GM23338 (cell line): ENCODE results near the gene SARDH. TPM values are rescaled to one million over a fixed set of nuclear protein-coding genes. Genes with fewer than 3 reads are reported as not detected.
A peak's percentile ranks its signal among the peaks of the same experiment; 100 is the strongest.

ENCODE experiments used
- ATAC-seq: fragments of 200-7000 bp; cut with Tn5 transposase; 3 replicates; pipeline ENCODE4 v1.9.1; 2020
- DNase-seq: peaks from one replicate; pipeline ENCODE4 v3.0.0-alpha.2; 2015; ENCODE audit warnings: low spot score
- H2AFZ ChIP-seq: fragments of 200-600 bp; sonication (generic); 2 replicates; pipeline ENCODE4 v1.8.0; 2016; ENCODE audit warnings: antibody characterized with exemption, mild to moderate bottlenecking, moderate library complexity
- H3F3A ChIP-seq: fragments of 200-600 bp; sonication (generic); replicated peaks from 2 replicates; pipeline ENCODE4 v1.8.0; 2017; ENCODE audit warnings: antibody characterized with exemption, mixed run types, low read depth
- H3K27ac ChIP-seq: fragments of 200-600 bp; sonication (generic); 2 replicates; pipeline ENCODE4 v1.6.1; 2016; ENCODE audit warnings: low read depth
- H3K27me3 ChIP-seq: fragments of 200-600 bp; sonication (generic); 2 replicates; pipeline ENCODE4 v1.8.0; 2016; ENCODE audit warnings: mild to moderate bottlenecking, mixed run types, moderate library complexity; ENCODE audit not compliant: insufficient read depth
- H3K36me3 ChIP-seq: fragments of 200-600 bp; sonication (generic); 2 replicates; pipeline ENCODE4 v1.8.0; 2016; ENCODE audit warnings: mild to moderate bottlenecking; ENCODE audit not compliant: insufficient read depth
- H3K4me1 ChIP-seq: fragments of 200-600 bp; sonication (generic); 2 replicates; pipeline ENCODE4 v1.8.0; 2016; ENCODE audit warnings: mild to moderate bottlenecking, moderate library complexity; ENCODE audit not compliant: insufficient read depth
- H3K4me2 ChIP-seq: fragments of 200-600 bp; sonication (generic); 2 replicates; pipeline ENCODE4 v1.7.1; 2017; ENCODE audit warnings: mixed run types
- H3K4me3 ChIP-seq: fragments of 200-600 bp; sonication (generic); 2 replicates; pipeline ENCODE4 v1.6.1; 2016; ENCODE audit warnings: mixed run types
- H3K79me2 ChIP-seq: fragments of 200-600 bp; sonication (generic); replicated peaks from 2 replicates; pipeline ENCODE4 v1.8.0; 2017; ENCODE audit warnings: mild to moderate bottlenecking; ENCODE audit not compliant: insufficient read depth
- H3K9me2 ChIP-seq: fragments of 200-600 bp; sonication (generic); 2 replicates; pipeline ENCODE4 v1.8.0; 2017; ENCODE audit not compliant: insufficient read depth
- H4K20me1 ChIP-seq: fragments of 200-600 bp; sonication (generic); replicated peaks from 2 replicates; pipeline ENCODE4 v1.8.0; 2017; ENCODE audit warnings: mild to moderate bottlenecking; ENCODE audit not compliant: insufficient read depth
- H3K27ac Mint-ChIP-seq: 2 replicates; pipeline ENCODE4 v1.8.0; 2020; ENCODE audit warnings: inconsistent platforms, mild to moderate bottlenecking, moderate library complexity, mixed read lengths
- H3K27me3 Mint-ChIP-seq: 3 replicates; pipeline ENCODE4 v1.8.0; 2022; ENCODE audit warnings: low read depth, mild to moderate bottlenecking, moderate library complexity, mixed read lengths, inconsistent platforms; ENCODE audit not compliant: insufficient read depth, poor library complexity
- H3K36me3 Mint-ChIP-seq: 3 replicates; pipeline ENCODE4 v1.8.0; 2021; ENCODE audit warnings: low read depth, mild to moderate bottlenecking, inconsistent platforms, moderate library complexity, mixed read lengths
- H3K4me1 Mint-ChIP-seq: 3 replicates; pipeline ENCODE4 v1.8.0; 2020; ENCODE audit warnings: mild to moderate bottlenecking, inconsistent platforms, mixed read lengths
- H3K4me3 Mint-ChIP-seq: 3 replicates; pipeline ENCODE4 v1.8.0; 2021; ENCODE audit warnings: moderate library complexity, mild to moderate bottlenecking, inconsistent platforms, mixed read lengths
- H3K9me3 Mint-ChIP-seq: 3 replicates; pipeline ENCODE4 v1.8.0; 2020; ENCODE audit warnings: moderate library complexity, mild to moderate bottlenecking, inconsistent platforms, mixed read lengths
- EZH2 ChIP-seq: fragments of 200-600 bp; sonication (generic); IDR thresholded peaks from one replicate; pipeline ENCODE4 v1.8.0; 2017; ENCODE audit warnings: antibody characterized with exemption, mild to moderate bottlenecking, low read depth; ENCODE audit not compliant: unreplicated experiment
- EZH2phosphoT487 ChIP-seq: fragments of 200-600 bp; sonication (generic); IDR thresholded peaks from one replicate; pipeline ENCODE4 v1.8.1; 2018; ENCODE audit warnings: antibody characterized with exemption; ENCODE audit not compliant: unreplicated experiment
- POLR2AphosphoS5 ChIP-seq: IDR thresholded peaks from 2 replicates; pipeline ENCODE4 v1.6.1; 2016; ENCODE audit warnings: antibody characterized with exemption, low read depth
- ZNF114 ChIP-seq: fragments of 250-450 bp; sonication (Bioruptor Pico); IDR thresholded peaks from 2 replicates; pipeline ENCODE4 v1.5.0; 2020; ENCODE audit warnings: mild to moderate bottlenecking, moderate library complexity
- ZNF331 ChIP-seq: fragments of 250-450 bp; sonication (Bioruptor Pico); IDR thresholded peaks from 2 replicates; pipeline ENCODE4 v1.5.0; 2020; ENCODE audit warnings: low read depth, mild to moderate bottlenecking, moderate library complexity
- polyA plus RNA-seq: library from polyadenylated mRNA; unstranded; fragments of >200 nt; fragmentation: Nextera tagmentation; extraction: Ambion mirVana; gene quantifications from 2 replicates; pipeline ENCODE4 v1.2.1, GENCODE V29; 2016
- total RNA-seq: library from RNA; depleted of rRNA; stranded (reverse); fragments of >200 nt; shearing (Covaris generic); gene quantifications from 2 replicates; pipeline ENCODE4 v1.2.3, GENCODE V29; 2014
- TF ChIP-seq, protein P1 (sequence below), 2 experiments: fragments of 200-600 bp in 1 of 2; sonication (generic) in 1 of 2; conservative IDR thresholded peaks; 2 replicates each; pipeline versions ENCODE4 v1.5.1 to v1.6.1; 2016 to 2017; ENCODE audit warnings: antibody characterized with exemption in 2 of 2, low read depth in 2 of 2, mild to moderate bottlenecking in 2 of 2, moderate library complexity in 1 of 2
- TF ChIP-seq, protein P2 (sequence below): IDR thresholded peaks from one replicate; pipeline ENCODE4 v1.6.1; 2018; ENCODE audit warnings: antibody characterized with exemption; ENCODE audit not compliant: unreplicated experiment
- TF ChIP-seq, protein P3 (sequence below): fragments of 250-450 bp; sonication (Bioruptor Pico); IDR thresholded peaks from 2 replicates; pipeline ENCODE4 v1.5.0; 2020; ENCODE audit warnings: mild to moderate bottlenecking, moderate library complexity

The SARDH gene
- total and polyA plus RNA-seq, 2 experiments from 2014 or later, result 2.8 to 10.4 TPM

DNA sequence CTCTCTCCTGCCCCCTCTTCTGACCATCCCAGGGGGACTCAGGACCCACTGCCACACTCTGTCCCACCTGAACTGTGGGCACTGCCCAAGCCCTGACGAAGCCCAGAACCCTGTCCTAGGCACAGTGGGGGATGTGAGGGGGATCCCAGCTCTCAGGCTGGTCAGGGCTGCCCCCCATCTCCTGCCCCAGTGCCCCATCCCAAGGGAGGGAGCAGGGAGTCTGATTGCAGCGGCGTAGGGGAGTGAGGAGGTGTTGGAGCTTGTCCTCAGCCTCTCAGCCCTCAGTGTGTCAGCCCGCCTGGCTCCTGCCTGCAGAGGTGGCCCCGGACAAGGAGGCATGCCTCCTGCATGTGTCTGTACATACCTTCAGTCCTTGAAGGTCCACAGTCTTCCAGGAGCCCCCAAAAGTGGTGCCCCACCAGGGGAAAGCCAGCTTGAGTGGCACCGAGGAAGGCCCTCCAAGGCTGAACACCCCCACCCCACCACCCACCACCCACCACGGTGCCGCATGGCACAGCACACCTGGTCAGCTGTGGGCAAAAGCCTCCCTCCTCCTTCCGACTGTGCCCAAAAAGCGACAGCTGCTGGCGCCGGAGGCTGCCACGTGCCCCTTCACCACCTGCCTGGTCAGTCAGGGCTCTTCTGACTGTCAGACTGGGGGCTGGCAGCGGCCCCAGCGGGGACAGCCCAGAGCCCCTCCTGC, 930 bp downstream of the SARDH start (continued):
- TF ChIP-seq ZNF114 (CRISPR knock-in tag) (no peak), EZH2phosphoT487 (no peak)
- TF ChIP-seq, protein P1, sequence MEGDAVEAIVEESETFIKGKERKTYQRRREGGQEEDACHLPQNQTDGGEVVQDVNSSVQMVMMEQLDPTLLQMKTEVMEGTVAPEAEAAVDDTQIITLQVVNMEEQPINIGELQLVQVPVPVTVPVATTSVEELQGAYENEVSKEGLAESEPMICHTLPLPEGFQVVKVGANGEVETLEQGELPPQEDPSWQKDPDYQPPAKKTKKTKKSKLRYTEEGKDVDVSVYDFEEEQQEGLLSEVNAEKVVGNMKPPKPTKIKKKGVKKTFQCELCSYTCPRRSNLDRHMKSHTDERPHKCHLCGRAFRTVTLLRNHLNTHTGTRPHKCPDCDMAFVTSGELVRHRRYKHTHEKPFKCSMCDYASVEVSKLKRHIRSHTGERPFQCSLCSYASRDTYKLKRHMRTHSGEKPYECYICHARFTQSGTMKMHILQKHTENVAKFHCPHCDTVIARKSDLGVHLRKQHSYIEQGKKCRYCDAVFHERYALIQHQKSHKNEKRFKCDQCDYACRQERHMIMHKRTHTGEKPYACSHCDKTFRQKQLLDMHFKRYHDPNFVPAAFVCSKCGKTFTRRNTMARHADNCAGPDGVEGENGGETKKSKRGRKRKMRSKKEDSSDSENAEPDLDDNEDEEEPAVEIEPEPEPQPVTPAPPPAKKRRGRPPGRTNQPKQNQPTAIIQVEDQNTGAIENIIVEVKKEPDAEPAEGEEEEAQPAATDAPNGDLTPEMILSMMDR (conservative IDR thresholded peaks at IDR 0.05; ENCODE audit: low read depth in 2 of 2), result no peak

DNA sequence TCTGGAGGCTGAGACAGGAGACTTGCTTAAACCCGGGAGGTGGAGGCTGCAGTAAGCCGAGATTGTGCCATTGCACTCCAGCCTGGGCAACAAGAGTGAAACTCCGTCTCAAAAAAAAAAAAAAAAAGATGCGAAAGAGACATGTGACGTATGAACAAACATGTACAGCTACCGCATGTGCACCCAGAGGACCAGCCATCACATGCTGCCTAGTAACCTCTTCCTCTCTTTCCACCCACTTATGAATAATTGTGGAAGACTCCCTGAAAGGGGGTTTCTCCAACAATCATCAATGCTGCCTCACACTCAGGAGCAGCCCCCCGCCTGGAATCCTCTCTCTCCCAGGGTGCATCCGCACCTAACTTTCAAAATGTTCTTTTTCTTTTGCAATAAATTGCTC, 2.2 kb downstream of the SARDH start:
- Histone ChIP-seq H3K79me2 (no peaks in the 10 kb centered on the region), H3K27me3 (no peaks in the 10 kb centered on the region), H4K20me1 (no peaks in the 10 kb centered on the region), H3F3A (no peaks in the 10 kb centered on the region), H3K27ac (no peak overlapping the region), H3K9me2 (no peaks in the 10 kb centered on the region), H3K4me2 (no peak overlapping the region), H3K4me1 (peaks cover 19% of the 10 kb centered on the region), H3K36me3 (no peaks in the 10 kb centered on the region), H3K4me3 (no peak overlapping the region), H2AFZ (no peak overlapping the region)
- peak overlapping the region; percentile 13; the same call in 1 of the 3 replicates for H3K4me3 Mint-ChIP-seq
- TF ChIP-seq ZNF114 (CRISPR knock-in tag) (no peak), ZNF331 (CRISPR knock-in tag) (no peak), EZH2 (no peak), POLR2AphosphoS5 (no peak), EZH2phosphoT487 (no peak)
- TF ChIP-seq, protein P2, sequence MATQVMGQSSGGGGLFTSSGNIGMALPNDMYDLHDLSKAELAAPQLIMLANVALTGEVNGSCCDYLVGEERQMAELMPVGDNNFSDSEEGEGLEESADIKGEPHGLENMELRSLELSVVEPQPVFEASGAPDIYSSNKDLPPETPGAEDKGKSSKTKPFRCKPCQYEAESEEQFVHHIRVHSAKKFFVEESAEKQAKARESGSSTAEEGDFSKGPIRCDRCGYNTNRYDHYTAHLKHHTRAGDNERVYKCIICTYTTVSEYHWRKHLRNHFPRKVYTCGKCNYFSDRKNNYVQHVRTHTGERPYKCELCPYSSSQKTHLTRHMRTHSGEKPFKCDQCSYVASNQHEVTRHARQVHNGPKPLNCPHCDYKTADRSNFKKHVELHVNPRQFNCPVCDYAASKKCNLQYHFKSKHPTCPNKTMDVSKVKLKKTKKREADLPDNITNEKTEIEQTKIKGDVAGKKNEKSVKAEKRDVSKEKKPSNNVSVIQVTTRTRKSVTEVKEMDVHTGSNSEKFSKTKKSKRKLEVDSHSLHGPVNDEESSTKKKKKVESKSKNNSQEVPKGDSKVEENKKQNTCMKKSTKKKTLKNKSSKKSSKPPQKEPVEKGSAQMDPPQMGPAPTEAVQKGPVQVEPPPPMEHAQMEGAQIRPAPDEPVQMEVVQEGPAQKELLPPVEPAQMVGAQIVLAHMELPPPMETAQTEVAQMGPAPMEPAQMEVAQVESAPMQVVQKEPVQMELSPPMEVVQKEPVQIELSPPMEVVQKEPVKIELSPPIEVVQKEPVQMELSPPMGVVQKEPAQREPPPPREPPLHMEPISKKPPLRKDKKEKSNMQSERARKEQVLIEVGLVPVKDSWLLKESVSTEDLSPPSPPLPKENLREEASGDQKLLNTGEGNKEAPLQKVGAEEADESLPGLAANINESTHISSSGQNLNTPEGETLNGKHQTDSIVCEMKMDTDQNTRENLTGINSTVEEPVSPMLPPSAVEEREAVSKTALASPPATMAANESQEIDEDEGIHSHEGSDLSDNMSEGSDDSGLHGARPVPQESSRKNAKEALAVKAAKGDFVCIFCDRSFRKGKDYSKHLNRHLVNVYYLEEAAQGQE, result no peak
- TF ChIP-seq, protein P3, sequence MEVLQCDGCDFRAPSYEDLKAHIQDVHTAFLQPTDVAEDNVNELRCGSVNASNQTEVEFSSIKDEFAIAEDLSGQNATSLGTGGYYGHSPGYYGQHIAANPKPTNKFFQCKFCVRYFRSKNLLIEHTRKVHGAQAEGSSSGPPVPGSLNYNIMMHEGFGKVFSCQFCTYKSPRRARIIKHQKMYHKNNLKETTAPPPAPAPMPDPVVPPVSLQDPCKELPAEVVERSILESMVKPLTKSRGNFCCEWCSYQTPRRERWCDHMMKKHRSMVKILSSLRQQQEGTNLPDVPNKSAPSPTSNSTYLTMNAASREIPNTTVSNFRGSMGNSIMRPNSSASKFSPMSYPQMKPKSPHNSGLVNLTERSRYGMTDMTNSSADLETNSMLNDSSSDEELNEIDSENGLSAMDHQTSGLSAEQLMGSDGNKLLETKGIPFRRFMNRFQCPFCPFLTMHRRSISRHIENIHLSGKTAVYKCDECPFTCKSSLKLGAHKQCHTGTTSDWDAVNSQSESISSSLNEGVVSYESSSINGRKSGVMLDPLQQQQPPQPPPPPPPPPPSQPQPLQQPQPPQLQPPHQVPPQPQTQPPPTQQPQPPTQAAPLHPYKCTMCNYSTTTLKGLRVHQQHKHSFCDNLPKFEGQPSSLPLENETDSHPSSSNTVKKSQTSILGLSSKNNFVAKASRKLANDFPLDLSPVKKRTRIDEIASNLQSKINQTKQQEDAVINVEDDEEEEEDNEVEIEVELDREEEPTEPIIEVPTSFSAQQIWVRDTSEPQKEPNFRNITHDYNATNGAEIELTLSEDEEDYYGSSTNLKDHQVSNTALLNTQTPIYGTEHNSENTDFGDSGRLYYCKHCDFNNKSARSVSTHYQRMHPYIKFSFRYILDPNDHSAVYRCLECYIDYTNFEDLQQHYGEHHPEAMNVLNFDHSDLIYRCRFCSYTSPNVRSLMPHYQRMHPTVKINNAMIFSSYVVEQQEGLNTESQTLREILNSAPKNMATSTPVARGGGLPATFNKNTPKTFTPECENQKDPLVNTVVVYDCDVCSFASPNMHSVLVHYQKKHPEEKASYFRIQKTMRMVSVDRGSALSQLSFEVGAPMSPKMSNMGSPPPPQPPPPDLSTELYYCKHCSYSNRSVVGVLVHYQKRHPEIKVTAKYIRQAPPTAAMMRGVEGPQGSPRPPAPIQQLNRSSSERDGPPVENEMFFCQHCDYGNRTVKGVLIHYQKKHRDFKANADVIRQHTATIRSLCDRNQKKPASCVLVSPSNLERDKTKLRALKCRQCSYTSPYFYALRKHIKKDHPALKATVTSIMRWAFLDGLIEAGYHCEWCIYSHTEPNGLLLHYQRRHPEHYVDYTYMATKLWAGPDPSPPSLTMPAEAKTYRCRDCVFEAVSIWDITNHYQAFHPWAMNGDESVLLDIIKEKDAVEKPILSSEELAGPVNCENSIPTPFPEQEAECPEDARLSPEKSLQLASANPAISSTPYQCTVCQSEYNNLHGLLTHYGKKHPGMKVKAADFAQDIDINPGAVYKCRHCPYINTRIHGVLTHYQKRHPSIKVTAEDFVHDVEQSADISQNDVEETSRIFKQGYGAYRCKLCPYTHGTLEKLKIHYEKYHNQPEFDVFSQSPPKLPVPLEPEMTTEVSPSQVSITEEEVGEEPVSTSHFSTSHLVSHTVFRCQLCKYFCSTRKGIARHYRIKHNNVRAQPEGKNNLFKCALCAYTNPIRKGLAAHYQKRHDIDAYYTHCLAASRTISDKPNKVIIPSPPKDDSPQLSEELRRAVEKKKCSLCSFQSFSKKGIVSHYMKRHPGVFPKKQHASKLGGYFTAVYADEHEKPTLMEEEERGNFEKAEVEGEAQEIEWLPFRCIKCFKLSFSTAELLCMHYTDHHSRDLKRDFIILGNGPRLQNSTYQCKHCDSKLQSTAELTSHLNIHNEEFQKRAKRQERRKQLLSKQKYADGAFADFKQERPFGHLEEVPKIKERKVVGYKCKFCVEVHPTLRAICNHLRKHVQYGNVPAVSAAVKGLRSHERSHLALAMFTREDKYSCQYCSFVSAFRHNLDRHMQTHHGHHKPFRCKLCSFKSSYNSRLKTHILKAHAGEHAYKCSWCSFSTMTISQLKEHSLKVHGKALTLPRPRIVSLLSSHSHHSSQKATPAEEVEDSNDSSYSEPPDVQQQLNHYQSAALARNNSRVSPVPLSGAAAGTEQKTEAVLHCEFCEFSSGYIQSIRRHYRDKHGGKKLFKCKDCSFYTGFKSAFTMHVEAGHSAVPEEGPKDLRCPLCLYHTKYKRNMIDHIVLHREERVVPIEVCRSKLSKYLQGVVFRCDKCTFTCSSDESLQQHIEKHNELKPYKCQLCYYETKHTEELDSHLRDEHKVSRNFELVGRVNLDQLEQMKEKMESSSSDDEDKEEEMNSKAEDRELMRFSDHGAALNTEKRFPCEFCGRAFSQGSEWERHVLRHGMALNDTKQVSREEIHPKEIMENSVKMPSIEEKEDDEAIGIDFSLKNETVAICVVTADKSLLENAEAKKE, result no peak
- H3K4me1 Mint-ChIP-seq, result peaks cover 31% of the 10 kb centered on the region
- peaks cover 2% of the 10 kb centered on the region for H3K27me3 Mint-ChIP-seq
- no peak for DNase-seq
- no peak overlapping the region for H3K27ac Mint-ChIP-seq
- H3K9me3 Mint-ChIP-seq, result no peaks in the 10 kb centered on the region; the same call in 2 of the 3 replicates
- no peaks in the 10 kb centered on the region; the same call in 2 of the 3 replicates for H3K36me3 Mint-ChIP-seq
- ATAC-seq, result no peak
